GM11168 (cell line): Measurements from ENCODE around the gene HHATL.

Experiments
- in situ Hi-C: fragments of 300-500 bp; cut with MboI; formaldehyde crosslinking; loops from one replicate; pipeline ENCODE4 v1.12.0; 2022; ENCODE audit warnings: low sequenced_read_pairs; ENCODE audit not compliant: unreplicated experiment

HHATL gene

DNA sequence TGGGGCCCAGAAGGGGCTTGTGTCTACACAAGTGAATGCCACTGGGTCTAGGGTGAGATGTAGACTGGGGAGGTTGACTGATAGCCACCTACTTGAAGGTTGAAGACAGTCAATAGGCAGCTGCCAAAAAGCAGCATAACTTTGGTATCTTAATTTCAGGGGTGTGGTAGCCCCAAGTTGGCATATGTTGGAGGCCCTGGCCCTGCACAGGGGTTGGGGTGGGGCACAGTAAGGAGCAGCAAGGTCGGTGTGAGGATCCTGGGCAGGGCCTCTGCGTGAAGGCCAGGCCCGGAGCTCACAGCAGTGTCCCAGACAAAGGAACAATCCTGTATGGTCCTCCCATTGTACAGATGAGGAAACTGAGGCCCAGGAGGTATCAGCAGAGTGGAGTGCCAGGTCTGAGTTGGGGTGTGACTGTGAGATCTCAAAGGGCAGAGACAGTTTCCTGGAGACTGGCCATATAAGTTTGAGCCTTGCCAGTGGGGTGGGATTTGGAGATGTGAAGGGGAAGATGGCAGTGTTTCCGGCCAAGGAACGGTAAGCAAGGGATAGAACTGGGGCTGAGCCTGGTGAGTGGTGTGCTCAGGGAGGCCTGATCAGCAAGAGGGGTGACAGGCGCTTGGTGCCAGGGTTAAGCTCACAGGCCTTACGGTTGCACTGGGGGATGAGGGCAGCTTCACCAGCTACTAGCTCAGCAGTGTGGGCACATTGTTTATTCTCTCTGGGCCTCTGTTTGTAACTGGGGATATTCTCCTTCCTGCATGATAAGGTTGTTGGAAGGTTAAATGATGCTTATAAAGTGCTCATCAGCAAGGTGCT is 15.6 kb downstream of the HHATL start:
- in situ Hi-C loops: no loop called here

GRCh38 chr3:42685891-42686820 is 16.4 kb downstream of the HHATL start:
- in situ Hi-C loops: no loop called here

- in situ Hi-C loops: no loop called here
These were observed 17.2 kb downstream of the HHATL start, which contains the start of gene KLHL40 for GRCh38 chr3:42685363-42685881. Gene KLHL40 (plus strand): TSS chr3:42685537. CDS start chr3:42685619, 82 bp downstream.

DNA sequence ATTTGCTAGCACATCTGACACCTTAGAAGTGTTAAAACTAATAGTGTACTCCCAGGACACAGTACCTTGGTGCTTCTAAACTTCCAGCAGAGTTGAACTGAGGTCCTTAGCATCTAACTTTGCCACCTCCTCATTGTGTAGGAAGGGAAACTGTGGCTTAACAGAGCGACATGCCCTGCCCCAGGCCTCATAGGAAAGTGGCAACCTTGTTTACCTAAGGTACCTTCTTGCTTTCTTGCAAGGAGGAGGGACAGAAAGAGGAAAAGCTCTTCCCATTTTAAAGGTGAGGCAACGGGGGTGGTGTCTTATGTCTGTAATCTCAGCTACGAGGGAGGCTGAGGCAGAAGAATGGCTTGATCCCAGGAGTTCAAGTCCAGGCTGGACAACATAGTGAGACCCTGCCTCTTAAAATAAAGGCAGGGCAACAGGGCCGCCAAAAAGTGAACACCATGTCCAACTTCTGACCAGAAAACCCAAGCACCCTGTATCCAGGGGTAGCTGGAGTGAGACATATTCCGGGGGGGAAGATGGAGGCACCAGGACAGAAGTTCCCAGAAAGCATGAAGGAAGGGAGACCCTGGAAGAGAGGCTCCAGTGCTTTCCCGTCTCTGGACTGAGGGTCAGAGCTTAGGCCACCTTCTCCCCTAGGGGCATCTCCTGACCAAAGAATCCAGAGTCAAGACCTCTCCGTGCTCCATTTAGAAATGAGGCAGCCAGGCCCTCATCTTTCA is 17.8 kb downstream of the HHATL start:
- in situ Hi-C loops: no loop called here

GRCh38 chr3:42683875-42684598 is 18.6 kb downstream of the HHATL start:
- in situ Hi-C loops: no loop called here

DNA sequence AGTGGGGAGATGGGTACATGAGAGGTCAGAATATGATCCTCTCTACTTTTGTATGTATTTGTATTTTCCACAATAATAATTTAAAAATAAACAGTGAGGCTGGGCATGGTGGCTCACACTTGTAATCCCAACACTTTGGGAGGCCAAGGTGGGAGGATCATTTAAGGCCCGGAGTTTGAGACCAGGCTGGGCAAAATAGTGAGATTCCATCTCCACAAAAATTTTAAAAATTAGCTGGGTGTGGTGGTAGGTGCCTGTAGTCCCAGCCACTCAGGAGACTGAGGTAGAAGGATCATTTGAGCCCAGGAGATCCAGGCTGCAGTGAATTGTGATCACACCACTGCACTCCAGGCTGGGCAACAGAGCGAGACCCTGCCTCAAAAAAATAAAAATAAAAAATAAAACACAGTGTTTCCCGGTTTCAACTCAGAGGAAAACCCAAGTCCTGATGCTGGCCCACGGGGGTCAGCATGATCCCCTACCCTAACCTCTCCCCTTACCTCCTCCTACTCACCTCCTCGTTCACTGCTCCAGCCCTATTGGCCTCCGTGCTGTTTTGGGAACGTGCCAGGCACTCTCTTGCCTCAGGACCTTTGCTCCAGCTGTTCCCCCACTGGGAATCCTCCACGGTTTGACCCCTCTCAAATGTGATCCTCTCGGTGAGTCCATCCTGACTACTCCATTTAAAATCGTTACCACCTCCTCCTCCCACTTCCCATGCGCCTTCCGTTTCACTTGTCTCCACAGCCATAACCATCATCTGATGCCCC is 20.1 kb downstream of the HHATL start:
- in situ Hi-C loops: no loop called here

GRCh38 chr3:42681361-42682038 is 21.1 kb downstream of the HHATL start:
- in situ Hi-C loops: no loop called here

DNA sequence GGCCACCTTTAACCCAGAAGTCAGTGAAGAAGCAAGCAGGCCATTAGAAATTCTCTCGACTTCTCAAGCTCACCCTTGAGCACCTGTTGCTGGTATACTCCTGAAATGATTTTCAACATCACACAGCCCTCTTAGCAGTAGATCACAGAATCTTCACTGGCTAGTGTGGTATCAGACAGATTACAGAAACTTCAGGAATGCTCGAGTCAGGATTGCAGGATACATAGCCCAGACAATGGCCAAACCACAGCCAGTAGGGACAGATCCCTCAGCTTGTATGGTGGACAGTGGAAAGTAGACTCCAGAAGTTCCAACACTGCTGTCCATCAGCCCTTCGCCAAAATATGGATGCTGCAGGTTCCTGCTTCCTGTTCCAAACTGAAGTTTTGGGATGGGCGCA is 21.8 kb downstream of the HHATL start:
- in situ Hi-C loops: no loop called here

GRCh38 chr3:42680271-42680670 is 22.3 kb downstream of the HHATL start:
- in situ Hi-C loops: no loop called here

GRCh38 chr3:42678447-42678846 is 24.2 kb downstream of the HHATL start:
- in situ Hi-C loops: no loop called here

GRCh38 chr3:42675909-42676308 is 26.7 kb downstream of the HHATL start:
- in situ Hi-C loops: no loop called here

DNA sequence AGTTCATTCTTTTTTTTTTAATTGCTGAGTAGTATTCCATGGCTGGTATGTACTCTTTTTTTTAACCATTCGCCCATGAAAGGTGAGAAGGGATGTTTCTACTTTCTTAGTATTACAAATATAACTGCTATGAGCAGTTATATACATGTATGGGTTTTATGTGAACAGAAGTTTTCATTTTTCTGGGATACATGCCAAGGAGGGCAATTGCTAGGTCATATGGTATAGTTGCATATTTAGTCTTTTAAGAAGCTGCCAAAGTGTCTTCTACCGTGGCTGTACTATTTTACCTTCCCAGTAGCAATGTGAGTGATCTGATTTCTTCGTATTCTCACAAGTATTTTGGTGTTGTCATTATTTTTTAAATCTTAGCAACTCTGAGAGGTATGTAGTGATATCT is 28.5 kb downstream of the HHATL start:
- in situ Hi-C loops: no loop called here

GRCh38 chr3:42673082-42673481 is 29.5 kb downstream of the HHATL start:
- in situ Hi-C loops: no loop called here

DNA sequence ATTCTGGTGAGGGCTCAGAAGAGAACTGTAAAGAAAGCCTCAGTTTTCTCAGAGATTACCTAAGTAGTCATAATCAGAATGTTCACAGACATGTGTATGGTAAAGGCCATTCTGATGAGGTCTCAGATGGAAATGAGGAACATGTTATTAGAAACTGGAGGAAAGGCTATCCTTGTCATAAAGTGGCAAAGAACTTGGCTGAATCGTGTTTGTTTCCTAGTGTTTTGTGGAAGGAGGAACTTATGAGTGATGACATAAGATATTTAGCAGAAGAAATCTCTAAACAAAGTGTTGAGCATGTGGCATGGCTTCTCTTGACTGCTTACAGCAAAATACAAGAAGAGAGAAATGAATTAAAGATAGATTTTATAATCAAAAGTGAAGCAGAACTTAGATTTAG is 30.1 kb downstream of the HHATL start:
- in situ Hi-C loops: no loop called here

GRCh38 chr3:42670670-42671069 is 31.9 kb downstream of the HHATL start:
- in situ Hi-C loops: no loop called here

GRCh38 chr3:42670051-42670576 is 32.5 kb downstream of the HHATL start:
- in situ Hi-C loops: no loop called here

DNA sequence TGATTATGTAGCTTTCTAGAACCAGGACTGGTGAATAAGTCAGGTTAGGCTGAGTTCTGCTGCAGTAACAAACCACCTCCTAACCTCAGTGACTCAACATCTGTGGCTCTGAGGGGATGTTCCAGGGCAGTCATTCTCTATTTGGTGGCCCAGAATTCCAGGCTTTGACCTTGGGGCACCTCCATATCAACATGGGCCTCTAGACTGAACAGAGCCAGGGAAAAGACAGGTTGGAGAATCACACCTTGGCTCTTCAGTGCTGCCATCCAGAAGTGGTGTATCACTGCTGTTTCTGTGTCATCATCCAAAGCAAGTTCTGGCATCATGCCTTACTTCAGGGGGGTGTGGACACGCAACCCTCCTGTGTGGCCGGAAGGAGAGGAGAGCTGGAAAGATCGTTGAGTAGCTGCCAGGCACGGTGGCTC is 33.8 kb downstream of the HHATL start:
- in situ Hi-C loops: no loop called here

GRCh38 chr3:42668413-42668760 is 34.2 kb downstream of the HHATL start:
- in situ Hi-C loops: no loop called here
